ENCODE measurements around the gene FRK.

DNA sequence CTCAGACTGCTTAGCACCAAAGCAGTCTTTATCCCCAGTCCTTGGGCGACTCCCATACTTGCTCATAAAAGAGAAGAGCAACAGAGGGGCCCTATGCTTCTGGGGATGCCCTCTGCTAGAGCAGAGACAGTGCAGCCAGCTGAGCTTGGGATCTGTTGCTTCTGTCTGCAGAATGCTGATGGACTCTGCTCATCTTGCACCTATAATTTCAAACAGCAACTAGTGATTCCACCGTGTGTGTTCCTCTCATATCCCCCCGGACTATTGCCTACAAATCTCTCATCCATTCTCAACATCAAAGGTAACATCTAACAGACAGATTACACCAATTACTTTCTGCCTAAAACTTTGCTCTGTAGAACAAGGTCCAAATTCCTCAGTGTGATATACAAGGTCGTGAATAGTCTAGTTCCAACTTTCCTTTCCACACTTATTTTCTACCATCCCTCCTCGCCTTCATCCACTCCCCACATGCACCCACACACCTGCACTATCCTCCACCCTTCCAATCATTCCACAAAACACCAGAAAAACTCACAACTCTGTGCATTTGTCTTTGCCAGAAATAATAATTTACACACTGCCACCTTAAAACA, 62.6 kb downstream of the FRK start:
- TF ChIP-seq CTCF (IDR thresholded peaks at IDR 0.05) (no peak), POLR2A (IDR thresholded peaks at IDR 0.05) (no peak)
